Panc1 (cell line): ENCODE measurements around the gene SLITRK3. TPM values are rescaled to one million over a fixed set of nuclear protein-coding genes. Genes with fewer than 3 reads are reported as not detected.

Experiments
- ATAC-seq: fragments of 200-7000 bp; cut with Tn5 transposase; 2 replicates; pipeline ENCODE4 v1.9.1; 2020; ENCODE audit warnings: mild to moderate bottlenecking, moderate library complexity
- BruUV-seq: library from RNA; stranded (reverse); fragments of 400-500 nt; replicated peaks from 2 replicates; lab custom pipeline; 2021; lab: Mats Ljungman, UMichigan
- CTCF ChIA-PET: fragments of 300-600 bp; sonication (Branson Sonifier 250); formaldehyde crosslinking; loops from one replicate; lab custom pipeline; 2022; ENCODE audit warnings: antibody characterized with exemption; lab: Charles Lee
- POLR2A ChIA-PET: fragments of 300-600 bp; sonication (Branson Sonifier 250); formaldehyde crosslinking; loops from one replicate; lab custom pipeline; 2022; ENCODE audit warnings: antibody characterized with exemption; lab: Charles Lee
- DNase-seq: peaks from one replicate; pipeline ENCODE4 v3.0.0-alpha.2; 2010; ENCODE audit warnings: low read depth, low spot score
- H3K27ac ChIP-seq: 2 replicates; pipeline ENCODE4 v1.5.1; 2011; ENCODE audit warnings: mild to moderate bottlenecking, low read length, inconsistent platforms
- H3K27me3 ChIP-seq: fragments of 200-500 bp; sonication (Bioruptor generic); 2 replicates; pipeline ENCODE4 v1.6.0; 2014; ENCODE audit warnings: low read length, inconsistent platforms; ENCODE audit not compliant: control insufficient read depth, insufficient read depth
- H3K36me3 ChIP-seq: fragments of 200-500 bp; sonication (Bioruptor generic); 2 replicates; pipeline ENCODE4 v1.5.1; 2014; ENCODE audit warnings: inconsistent platforms, mild to moderate bottlenecking, low read length, moderate library complexity; ENCODE audit not compliant: control insufficient read depth, insufficient read depth
- H3K4me1 ChIP-seq: 2 replicates; pipeline ENCODE4 v1.5.1; 2011; ENCODE audit warnings: inconsistent platforms, mild to moderate bottlenecking, low read length, moderate library complexity; ENCODE audit not compliant: control insufficient read depth, insufficient read depth
- H3K4me3 ChIP-seq, 2 experiments: 2 replicates each; pipeline ENCODE4 v1.5.1; 2011 to 2012; ENCODE audit warnings: low read depth in 2 of 2, low read length in 2 of 2, mild to moderate bottlenecking in 2 of 2, inconsistent platforms in 1 of 2, moderate library complexity in 1 of 2
- H3K9me3 ChIP-seq: fragments of 200-500 bp; sonication (Bioruptor generic); 2 replicates; pipeline ENCODE4 v1.5.1; 2014; ENCODE audit warnings: low read depth, mild to moderate bottlenecking, inconsistent platforms, low read length, moderate library complexity; ENCODE audit not compliant: control insufficient read depth, insufficient read depth
- POLR2AphosphoS5 ChIP-seq: IDR thresholded peaks from 2 replicates; pipeline ENCODE4 v1.6.1; 2012; ENCODE audit warnings: mild to moderate bottlenecking, low read depth, low read length, moderate library complexity
- REST ChIP-seq, 2 experiments: IDR thresholded peaks; 2 replicates each; pipeline ENCODE4 v1.6.1; 2011 to 2012; ENCODE audit warnings: low read depth in 2 of 2, control low read depth in 1 of 2, low read length in 1 of 2, mild to moderate bottlenecking in 1 of 2, moderate library complexity in 1 of 2; ENCODE audit not compliant: insufficient read depth in 1 of 2
- SIN3A ChIP-seq: IDR thresholded peaks from 2 replicates; pipeline ENCODE4 v1.6.1; 2012; ENCODE audit warnings: low read depth, mild to moderate bottlenecking, low read length, moderate library complexity, borderline replicate concordance; ENCODE audit not compliant: insufficient read depth
- TCF7L2 ChIP-seq: IDR thresholded peaks from 2 replicates; pipeline ENCODE4 v1.6.1; 2011; ENCODE audit warnings: mild to moderate bottlenecking, low read depth, low read length, inconsistent platforms
- in situ Hi-C: cut with HindIII; loops from 2 replicates; pipeline ENCODE4 v1.10.0; 2016; ENCODE audit warnings: low sequenced_read_pairs, low pct_unique_long_range_greater_than_20kb
- intact Hi-C: fragments of 100-400 bp; cut with micrococcal nuclease; formaldehyde crosslinking; loops from one replicate; pipeline ENCODE4 v1.10.0; 2022; ENCODE audit not compliant: unreplicated experiment
- total RNA-seq: library from RNA; stranded (reverse); gene quantifications from one replicate; pipeline ENCODE4 v1.2.1, GENCODE V29; 2021; ENCODE audit not compliant: unreplicated experiment
- TF ChIP-seq, protein P1 (sequence below): fragments of 450-650 bp; IDR thresholded peaks from 2 replicates; pipeline ENCODE4 v1.5.1; 2017; ENCODE audit warnings: mild to moderate bottlenecking

The SLITRK3 gene
- total RNA-seq, 1 experiment from 2014 or later: not detected

DNA sequence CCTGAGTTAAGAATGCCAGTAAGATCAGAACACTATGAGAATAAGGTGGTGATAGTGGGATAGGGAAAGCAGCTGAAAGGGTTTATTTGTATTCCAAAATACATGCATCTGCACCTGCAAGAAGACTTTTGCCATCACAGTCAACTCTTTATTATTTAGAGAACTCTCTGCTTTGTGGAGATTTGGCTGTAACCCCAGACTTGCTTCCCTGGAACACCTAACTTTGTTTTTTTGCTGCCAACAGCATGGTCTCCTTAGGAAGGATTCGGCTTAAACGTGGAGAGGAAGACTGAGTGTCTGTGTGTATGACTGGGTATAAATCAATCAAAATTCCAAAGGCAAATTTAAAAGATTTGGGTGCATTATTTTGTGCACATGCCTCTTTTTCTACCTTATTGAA is 21.6 kb upstream of the SLITRK3 start:
- Histone ChIP-seq H3K9me3 (no peaks in the 10 kb centered on the region), H3K27ac (no peak overlapping the region), H3K36me3 (no peaks in the 10 kb centered on the region), H3K4me1 (no peaks in the 10 kb centered on the region), H3K4me3 (no peak overlapping the region), H3K27me3 (no peaks in the 10 kb centered on the region)
- in situ Hi-C loops (no loop called here), intact Hi-C loops (no loop called here)
- no peak for DNase-seq
- CTCF ChIA-PET: no interaction called here
- POLR2A ChIA-PET: no interaction called here
- BruUV-seq: no TSS peak
- ATAC-seq: no peak
- TF ChIP-seq POLR2AphosphoS5 (no peak), REST (IDR thresholded peaks at IDR 0.05; ENCODE audit: insufficient read depth in 1 of 2, low read depth in 2 of 2, low read length in 1 of 2) (no peak), SIN3A (no peak), TCF7L2 (no peak)
- TF ChIP-seq, protein P1, sequence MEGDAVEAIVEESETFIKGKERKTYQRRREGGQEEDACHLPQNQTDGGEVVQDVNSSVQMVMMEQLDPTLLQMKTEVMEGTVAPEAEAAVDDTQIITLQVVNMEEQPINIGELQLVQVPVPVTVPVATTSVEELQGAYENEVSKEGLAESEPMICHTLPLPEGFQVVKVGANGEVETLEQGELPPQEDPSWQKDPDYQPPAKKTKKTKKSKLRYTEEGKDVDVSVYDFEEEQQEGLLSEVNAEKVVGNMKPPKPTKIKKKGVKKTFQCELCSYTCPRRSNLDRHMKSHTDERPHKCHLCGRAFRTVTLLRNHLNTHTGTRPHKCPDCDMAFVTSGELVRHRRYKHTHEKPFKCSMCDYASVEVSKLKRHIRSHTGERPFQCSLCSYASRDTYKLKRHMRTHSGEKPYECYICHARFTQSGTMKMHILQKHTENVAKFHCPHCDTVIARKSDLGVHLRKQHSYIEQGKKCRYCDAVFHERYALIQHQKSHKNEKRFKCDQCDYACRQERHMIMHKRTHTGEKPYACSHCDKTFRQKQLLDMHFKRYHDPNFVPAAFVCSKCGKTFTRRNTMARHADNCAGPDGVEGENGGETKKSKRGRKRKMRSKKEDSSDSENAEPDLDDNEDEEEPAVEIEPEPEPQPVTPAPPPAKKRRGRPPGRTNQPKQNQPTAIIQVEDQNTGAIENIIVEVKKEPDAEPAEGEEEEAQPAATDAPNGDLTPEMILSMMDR: no peak

DNA sequence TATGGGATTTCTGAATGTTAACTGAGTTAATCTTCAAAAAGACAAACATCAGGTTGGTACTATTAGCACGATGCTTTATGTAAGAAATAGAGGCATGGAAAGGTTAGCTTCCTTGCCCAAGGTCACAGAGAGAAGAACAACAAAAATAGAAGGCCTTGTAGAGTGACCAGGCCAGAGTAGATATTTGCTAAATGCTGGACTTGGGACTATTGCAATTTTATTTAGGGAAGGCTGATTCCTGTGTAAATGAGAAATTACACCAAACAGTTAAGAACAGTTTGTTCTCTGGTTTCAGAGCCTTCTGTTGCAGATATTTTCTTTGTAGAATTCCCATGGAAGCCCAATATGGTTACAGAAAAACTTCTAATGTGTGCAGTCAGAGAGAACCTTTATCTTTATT is 16.4 kb upstream of the SLITRK3 start:
- no peaks in the 10 kb centered on the region for H3K36me3 ChIP-seq
- H3K4me1 ChIP-seq: no peaks in the 10 kb centered on the region
- DNase-seq: no peak
- no peak overlapping the region for H3K27ac ChIP-seq
- TF ChIP-seq SIN3A (no peak), TCF7L2 (no peak), POLR2AphosphoS5 (no peak), REST (IDR thresholded peaks at IDR 0.05; ENCODE audit: insufficient read depth in 1 of 2, low read depth in 2 of 2, low read length in 1 of 2) (no peak)
- TF ChIP-seq, protein P1: no peak
- ChIA-PET POLR2A (no interaction called here), CTCF (no interaction called here)
- no TSS peak for BruUV-seq
- no peak overlapping the region for H3K4me3 ChIP-seq
- no peaks in the 10 kb centered on the region for H3K9me3 ChIP-seq
- no peaks in the 10 kb centered on the region; the same call in 1 of the 2 replicates for H3K27me3 ChIP-seq
- intact Hi-C loops: no loop called here
- ATAC-seq: no peak
- in situ Hi-C loops: no loop called here
